Skeletal muscle cell (primary cell): ENCODE data around the gene SRSF5.
"Not testable (repeated sequence)": the region's sequence is repeated elsewhere in the genome, so short reads cannot be mapped to it uniquely, and the experiment has no call there.

Source experiments
- DNase-seq: peaks from one replicate; pipeline ENCODE4 v3.0.0-alpha.2; 2010; ENCODE audit warnings: low read depth
- H3K4me3 ChIP-seq: 2 replicates; pipeline ENCODE4 v1.5.1; 2011; ENCODE audit warnings: low read depth, mild to moderate bottlenecking, control low read depth, low read length, moderate library complexity

The SRSF5 gene

DNA sequence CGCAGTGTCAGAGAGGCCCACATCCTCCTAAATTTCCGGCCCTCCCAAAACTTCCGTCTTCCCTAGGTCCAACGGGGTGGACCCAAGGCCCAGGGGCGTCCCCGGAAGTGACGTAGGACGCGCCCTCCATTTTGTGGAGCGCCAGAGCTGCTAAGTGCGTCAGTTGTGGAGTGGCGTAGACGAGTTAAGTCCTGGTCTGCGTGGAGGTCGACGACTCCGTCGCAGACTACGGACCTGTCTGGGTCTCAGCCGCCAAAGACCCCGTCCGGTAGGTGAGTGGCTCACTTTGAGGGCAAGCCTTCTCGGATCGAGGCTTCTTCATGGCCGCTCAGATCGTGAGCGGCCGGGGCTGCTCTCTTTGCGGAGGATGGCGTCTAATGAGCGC lies at the start of gene SRSF5:
SRSF5 (plus strand) TSS at position 159 of the 385 bp plus-strand sequence. CDS start 1,015 bp downstream, outside the sequence.
- peak within 1 kb of the TSS; percentile 92 for H3K4me3 ChIP-seq
- peak; percentile 89 for DNase-seq

DNA sequence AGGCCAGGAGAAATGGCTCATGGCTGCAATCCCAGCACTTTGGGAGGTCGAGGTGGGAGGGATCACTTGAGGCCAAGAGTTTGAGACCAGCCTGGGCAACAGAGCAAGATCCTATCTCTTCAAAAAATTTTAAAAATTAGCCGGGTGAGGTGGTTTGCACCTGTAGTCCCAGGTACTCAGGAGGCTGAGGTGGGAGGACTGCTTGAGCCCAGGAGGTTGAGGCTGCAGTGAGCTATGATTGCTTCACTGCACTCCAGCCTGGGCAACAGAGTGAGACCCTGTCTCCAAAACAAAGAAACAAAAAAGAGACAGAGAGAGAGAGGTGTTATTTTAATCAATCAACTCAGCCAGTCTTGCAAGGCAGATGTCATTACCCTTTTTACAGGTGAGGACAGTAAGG lies 48.3 kb upstream of the SRSF5 start:
- not testable (repeated sequence) for H3K4me3 ChIP-seq, DNase-seq

DNA sequence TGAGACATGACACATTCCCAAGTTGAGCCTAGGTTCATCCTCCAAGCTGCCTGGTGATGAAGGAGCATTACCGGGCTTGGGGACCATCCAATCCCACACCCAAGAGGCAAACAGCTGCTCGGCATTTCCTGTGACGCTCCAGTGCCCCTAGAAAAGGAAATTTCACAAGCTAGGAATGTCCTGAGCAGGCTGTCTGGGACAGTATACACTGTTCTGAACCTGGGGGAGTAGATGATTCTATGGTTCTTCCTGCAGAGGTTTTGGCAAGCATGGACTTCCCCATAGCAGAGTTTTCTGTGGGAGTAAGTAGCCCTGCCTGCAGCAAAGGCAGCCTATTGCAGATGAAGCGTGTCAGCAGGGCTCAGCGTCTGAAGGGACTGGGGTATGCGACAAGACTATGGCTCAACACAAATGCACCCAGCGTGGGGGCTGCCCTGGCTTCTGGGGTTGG lies 47.4 kb upstream of the SRSF5 start:
- DNase-seq, result peak; percentile 97
- no peak overlapping the region for H3K4me3 ChIP-seq

DNA sequence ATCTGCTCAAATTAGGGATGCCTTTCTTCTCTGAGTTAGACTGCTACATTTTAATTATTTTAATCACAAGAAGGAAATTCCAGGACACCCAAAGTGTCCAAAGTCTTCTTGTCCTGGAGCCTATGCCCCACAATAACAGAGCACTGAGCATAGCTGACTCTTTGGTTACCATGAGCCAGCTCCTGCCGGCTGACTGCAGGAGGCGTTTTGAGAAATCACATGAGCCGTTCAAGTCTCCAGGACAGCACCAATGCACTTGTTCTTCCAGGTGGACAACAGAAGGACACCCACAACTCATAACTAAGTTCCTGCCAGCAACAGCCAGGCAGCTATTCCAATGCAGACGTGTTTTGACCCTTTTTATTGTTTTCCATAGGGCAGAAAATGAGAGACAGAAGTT lies 46.0 kb upstream of the SRSF5 start:
- DNase-seq, result no peak
- H3K4me3 ChIP-seq, result no peak overlapping the region

DNA sequence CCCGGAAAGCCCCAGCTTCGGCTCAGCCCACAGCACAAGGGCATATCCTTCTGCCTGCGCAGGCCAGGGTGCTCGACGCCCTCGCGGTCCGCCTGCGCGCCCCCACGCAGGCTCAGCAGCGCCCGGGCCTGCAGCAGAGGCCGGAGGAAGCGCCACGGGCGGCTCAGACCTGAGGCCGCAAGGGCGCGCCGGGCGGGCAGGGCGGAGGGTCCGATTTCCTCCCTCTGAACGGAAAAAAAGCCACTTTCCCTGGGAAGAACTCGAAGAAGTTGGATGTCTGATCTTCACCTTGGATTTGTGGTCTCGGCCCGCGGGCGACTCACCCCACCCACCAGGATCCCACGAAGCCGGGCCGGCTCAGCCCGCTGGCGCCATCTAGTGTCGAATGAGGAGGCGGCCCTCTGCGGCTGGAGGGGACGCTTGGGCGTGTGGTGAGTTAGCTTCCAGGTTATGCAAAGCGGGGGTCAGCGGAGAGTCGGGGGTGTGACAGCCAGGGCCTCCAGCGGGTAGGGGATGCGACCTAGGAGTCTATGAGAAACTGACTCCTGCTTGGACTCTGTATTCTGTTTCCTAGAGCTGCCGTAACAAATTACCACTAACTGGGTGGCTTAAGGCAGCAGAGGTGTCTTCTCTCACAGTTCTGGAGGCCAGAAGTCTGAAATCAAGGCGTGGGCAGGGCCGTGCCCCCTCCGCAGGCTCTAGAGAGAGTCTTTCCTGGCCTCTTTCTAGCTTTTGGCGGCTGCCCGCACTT lies 40.0 kb upstream of the SRSF5 start:
- peak overlapping the region; percentile 42 for H3K4me3 ChIP-seq
- no peak for DNase-seq

DNA sequence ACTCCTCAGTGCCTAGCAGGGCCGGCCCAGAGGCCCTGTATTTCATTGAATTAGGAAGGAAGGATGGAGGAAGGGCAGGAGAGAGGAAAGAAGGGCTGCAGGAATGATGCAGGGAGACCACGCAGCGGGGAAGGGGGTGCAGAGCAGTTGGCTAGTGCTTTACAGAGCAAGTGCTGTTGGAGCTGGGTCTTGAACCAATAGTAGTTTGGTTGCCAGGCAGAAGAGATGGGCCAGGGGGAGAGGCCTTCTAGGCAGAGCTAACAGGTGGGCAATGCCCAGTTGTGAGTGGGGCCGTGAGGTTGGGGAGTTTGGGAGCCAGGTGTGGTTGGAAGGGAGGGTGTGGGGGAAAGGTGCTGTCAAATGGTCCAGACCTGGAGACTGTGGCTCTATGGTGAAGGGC lies 39.1 kb upstream of the SRSF5 start:
- H3K4me3 ChIP-seq, result no peak overlapping the region
- DNase-seq, result no peak

DNA sequence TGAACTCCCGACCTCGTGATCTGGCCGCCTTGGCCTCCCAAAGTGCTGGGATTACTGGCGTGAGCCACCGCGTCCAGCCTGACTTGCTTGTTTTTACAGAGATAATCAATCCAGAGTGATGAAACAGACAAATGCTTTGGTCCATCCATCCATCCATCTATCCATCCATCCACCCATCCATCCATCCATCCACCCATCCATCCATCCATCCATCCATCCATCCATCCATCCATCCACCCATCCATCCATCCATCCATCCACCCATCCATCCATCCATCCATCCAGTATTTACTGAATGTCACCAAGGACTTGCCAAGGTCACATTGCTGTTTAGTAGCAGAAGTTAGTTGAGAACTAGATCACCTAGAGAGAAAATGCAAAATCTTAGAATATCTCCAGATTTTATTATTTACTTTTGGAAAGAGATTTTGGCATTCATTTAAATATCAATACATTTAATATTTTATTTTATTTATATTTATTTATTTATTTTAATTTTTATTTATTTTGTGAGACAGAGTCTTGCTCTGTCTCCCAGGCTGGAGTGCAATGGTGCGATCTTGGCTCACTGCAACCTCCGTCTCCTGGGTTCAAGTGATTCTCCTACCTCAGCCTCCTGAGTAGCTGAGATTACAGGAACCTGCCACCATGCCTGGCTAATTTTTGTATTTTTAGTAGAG lies 34.9 kb upstream of the SRSF5 start:
- not testable (repeated sequence) for DNase-seq, H3K4me3 ChIP-seq

DNA sequence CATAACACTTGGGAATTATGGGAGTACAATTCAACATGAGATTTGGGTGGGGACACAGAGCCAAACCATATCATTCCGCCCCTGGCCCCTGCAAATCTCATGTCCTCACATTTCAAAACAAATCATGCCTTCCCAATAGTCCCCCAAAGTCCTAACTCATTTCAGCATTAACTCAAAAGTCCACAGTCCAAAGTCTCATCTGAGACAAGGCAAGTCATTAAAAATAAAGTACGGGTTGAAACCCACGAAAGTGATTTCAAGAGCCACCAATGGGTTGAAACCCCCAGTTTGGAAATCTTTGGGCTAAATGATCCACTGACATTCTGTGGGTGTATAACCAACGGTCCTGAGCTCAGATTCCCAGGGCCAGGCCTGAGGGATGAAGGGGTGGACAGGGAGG lies 30.5 kb upstream of the SRSF5 start:
- not testable (repeated sequence) for DNase-seq

DNA sequence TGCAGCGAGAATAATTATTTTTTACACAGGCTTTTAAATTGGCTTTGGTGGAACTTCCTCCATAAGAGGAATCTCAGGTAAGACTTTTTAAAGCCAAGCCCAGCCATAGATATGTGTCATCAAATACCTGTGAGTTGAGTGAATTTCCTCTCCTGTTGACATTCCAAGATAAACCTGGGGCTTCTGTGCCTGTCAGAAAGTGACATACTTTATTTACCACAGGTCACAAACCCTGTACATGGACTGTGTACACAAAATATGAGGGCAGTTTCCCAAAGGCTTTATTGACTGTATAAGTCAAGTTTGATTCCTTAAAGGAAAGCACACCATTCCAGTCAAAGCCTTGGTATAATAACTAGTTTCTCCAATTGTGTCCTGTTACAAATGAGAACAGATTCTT lies 25.9 kb upstream of the SRSF5 start:
- DNase-seq, result no peak
- H3K4me3 ChIP-seq, result no peak overlapping the region

More for the DNA sequence above, 30.5 kb upstream of the SRSF5 start:
- not testable (repeated sequence) for H3K4me3 ChIP-seq

DNA sequence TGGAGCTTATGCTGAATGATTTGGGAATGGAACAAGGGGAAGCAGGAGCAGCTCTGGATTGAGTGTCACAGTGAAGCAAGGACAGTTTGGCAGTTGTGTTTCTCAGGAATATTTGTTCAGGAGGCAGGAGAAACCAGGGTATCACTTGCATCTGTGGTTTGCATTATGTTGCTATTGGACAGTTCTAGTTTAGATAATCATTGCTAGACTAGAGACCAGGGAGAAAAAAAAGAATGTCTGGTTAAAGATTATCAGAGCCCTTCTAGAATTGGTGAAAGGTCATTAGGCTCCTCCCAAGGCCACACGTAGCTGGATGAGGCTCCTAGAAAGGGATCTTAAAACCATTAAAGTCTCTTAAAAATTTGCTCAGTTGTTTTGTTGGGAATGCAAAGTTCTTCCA lies 17.0 kb upstream of the SRSF5 start:
- H3K4me3 ChIP-seq, result no peak overlapping the region
- DNase-seq, result no peak

DNA sequence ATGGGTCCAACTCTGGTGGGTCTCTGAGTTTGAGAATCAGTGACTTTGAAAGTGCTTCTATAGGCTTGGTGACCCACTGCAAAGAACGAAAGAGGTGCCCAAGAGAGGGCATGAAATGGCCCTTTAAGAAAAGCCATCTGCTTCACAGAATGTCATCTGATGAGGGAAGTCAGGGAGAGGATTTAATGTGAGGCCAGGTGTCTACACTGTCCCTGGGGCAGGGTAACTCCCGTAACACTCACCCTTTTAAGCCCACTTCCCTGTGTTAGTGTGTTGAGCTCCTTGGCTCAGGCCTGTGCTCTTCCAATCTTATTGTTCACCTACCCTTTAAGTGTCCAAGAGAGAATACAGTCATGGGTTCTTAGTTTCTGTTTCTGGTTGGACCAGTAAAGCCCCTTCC lies 16.4 kb upstream of the SRSF5 start:
- H3K4me3 ChIP-seq, result no peak overlapping the region
- DNase-seq, result no peak

DNA sequence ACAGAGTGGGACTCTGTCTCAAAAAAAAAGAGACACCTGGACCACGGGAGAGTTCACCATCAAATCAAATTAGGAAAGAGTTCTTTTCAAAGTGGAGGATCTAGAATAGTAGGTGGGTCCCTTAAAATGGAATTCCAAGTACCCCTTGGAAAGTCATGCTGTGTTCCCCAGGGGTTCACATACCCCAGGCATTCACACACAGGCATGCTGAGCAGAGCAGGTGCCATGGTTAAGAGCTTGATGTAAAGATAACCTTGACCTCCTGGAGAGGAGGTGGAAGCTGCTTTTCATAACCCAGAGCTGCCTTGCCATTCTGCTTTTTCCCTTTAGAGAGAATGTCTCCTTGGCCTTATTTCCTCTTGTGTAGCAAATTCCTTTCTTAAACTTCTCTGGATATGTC lies 14.2 kb upstream of the SRSF5 start:
- DNase-seq, result no peak
- no peak overlapping the region for H3K4me3 ChIP-seq

DNA sequence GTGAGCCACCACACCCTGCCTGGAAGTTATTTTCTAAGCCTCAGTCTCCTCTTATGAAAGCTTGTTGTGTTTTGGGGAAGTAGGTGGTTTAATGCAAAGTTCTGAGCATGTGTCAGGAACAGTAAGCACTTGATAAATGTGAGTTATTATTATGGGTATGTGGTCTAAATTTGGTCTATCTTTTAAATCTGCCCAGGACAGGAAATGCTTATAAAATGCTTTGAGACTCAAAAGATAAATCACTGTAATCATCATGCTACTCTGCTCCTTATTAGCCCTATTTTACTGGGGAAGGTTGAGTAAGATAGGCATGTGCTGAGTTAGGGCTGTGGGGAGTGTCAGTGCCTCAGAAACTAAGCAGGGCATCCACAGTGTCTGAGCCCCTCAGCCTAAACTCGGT lies 13.1 kb upstream of the SRSF5 start:
- no peak for DNase-seq
- H3K4me3 ChIP-seq, result no peak overlapping the region

DNA sequence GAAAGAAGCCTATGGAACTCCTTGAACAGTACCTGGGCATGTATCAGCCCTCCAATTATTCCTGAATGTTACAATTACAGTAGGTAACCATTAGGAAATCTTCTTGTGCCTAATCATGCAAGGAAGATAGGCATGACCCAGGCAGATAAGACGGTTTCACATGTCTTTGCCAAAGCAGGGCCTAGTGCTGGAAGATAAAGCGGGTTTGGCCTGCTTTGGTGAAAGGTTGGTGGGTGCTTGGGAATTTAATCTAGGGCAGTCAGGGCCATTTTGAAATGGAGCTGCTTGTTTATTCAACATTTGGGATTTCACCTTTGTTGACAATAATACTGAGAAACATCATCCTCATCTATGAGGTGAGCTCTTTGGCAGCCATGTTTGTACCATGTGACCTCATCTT lies 12.5 kb upstream of the SRSF5 start:
- no peak for DNase-seq

DNA sequence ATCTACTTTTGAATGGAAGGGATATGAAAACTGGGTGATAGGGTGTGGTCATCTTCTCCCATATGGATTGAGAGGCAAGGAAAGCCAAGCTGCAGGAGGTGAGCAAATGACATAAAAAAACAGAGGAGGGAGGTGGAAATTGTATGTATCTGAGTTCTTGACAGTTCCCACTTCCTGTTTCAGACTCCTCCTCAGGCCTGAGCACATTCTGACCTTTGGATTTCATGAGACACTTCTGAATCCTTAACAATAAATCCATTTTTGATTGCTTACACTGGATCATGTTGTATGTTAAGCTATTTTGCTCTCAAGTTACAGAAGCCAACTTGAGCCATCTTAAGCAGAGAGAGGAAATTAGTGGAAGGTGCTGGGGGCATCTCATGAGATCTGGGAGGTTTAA lies 11.6 kb upstream of the SRSF5 start:
- no peak overlapping the region for H3K4me3 ChIP-seq
- DNase-seq, result no peak

More for the DNA sequence above, 12.5 kb upstream of the SRSF5 start:
- no peak overlapping the region for H3K4me3 ChIP-seq

DNA sequence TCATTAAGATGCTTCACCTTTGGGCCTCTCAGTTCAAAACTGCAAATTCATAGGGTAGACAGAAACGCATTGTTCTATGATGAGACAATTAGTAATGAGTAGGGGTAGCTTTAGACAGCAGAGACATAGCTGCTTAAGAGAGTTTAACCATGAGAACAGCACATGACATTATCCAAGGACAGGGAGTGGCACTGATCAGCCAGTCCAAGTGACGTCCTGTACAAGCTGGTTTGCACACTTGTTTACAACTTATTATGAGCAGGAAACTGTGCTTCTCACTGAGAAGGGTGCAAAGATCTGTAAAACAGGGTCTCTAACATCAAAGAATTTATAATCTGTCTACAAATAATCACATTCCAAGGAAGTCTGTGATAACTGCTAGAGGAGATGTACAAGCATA lies 11.2 kb upstream of the SRSF5 start:
- no peak for DNase-seq
- H3K4me3 ChIP-seq, result no peak overlapping the region

DNA sequence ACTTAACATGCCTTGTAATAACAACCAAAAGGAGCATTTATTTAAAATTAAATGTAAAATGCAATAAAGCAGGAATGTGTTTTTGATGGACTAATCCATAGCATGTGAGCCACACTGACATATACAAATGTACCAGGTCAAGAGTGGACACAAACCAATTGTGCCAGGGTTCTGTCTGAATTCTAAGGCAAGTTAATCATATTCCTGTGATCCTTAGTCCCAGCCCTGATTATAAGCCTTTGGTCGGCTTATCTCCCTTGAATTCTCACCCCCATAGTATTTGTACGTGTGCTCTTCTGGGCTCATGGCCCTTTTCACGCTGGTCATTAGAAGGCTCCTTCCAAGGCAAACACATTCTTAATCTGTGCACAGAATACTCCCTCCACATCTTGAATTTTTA lies 10.6 kb upstream of the SRSF5 start:
- DNase-seq, result no peak
- H3K4me3 ChIP-seq, result no peak overlapping the region

DNA sequence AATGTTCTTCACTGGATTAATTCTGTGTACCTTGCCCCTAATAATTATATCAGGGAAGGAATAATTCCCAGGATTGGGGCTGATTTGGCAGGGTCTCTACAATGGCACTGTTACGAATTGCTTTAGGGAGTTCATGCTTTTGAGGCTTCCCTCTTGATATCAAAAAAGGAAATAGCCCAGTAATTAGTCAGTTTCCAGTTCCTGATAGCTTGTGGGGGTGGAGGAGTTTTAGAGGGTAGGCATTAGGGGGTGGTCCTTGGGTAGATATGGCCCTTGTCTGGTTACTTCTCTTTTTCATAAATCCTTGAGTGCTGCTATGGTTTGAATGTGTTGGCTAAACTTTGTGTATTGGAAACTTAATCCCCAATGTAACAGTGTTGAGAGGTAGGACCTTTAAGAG lies 6.1 kb upstream of the SRSF5 start:
- no peak overlapping the region for H3K4me3 ChIP-seq
- no peak for DNase-seq

DNA sequence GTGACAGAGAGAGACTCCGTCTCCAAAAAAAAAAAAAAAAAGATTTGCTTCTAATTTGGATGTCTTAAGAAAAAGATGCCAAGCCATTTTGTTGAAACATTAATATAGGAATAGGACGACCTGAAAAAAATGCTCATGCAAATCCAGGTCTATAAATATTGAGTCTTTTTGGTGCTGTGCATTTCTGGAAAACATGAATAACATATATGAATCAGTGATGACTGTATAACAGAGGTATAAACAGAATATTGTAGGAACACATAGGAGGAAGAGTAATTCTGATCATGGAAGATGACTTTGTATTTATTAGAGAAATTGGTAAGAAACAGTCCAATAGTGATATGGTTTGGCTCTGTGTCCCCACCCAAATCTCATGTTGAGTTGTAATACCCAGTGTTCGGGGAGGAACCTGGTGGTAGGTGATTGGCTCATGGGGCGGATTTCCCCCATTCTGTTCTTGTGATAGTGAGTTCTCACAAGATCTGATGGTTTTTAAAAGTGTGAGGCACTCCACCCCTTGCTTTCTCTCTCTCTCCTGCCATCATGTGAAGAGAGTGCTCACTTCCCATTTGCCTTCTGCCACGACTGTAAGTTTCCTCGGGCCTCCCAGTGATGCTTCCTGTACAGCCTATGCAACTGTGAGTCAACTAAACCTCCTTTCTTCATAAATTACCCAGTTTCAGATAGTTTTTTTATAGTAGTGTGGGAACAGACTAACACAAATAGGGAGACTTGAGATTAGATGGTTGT lies 3.0 kb upstream of the SRSF5 start:
- H3K4me3 ChIP-seq, result no peak overlapping the region
- DNase-seq, result no peak

DNA sequence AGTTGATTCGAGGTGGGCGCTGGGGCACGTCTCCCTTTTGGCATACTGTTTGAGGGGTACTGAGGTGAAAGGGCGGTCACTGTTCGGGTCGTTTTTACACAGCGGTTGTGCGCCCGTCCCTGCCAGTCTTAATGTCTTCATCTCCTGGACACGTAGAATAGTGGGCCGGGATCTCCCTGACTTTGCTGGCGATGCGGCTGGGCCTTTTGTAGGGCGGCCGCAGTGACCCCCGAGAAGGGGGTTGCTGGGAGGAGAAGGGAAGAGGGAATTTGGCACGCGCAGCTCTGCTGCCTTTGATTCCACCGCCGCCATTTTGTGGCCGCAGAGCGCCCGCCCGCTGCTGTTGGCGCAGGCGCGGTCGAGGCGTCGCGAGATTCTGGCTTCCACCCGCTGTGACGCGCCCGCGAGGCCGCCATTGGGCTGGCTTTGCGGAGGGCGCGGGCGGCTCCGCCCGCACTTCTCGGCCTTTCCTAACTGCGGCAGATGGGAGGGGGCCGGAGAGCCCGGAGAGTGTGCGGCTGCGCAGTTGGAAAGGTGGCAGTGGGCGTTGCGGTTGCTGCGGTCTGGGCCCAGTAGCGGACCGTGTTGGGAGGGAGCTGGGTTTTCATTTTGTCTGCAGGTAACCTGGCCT lies 542 bp downstream of the SRSF5 start:
- DNase-seq, result peak; percentile 78
- peak overlapping the region; percentile 92 for H3K4me3 ChIP-seq
